Mammary epithelial cell (primary cell): ENCODE results near the gene BCORL1.

Experiments used
- EZH2 ChIP-seq: IDR thresholded peaks from 2 replicates; pipeline ENCODE4 v1.6.1; 2012; ENCODE audit warnings: low read length, inconsistent platforms, borderline replicate concordance
- TF ChIP-seq, protein P1 (sequence below), 2 donors: IDR thresholded peaks in 1 of 2; conservative IDR thresholded peaks in 1 of 2; 2 replicates each; pipeline ENCODE4 v1.5.1; 2011 to 2012; ENCODE audit warnings: inconsistent platforms in 2 of 2, low read length in 2 of 2, mild to moderate bottlenecking in 2 of 2, control low read depth in 1 of 2, low read depth in 1 of 2; ENCODE audit not compliant: insufficient read depth in 1 of 2; ENCODE audit errors: extremely low read depth in 1 of 2

DNA sequence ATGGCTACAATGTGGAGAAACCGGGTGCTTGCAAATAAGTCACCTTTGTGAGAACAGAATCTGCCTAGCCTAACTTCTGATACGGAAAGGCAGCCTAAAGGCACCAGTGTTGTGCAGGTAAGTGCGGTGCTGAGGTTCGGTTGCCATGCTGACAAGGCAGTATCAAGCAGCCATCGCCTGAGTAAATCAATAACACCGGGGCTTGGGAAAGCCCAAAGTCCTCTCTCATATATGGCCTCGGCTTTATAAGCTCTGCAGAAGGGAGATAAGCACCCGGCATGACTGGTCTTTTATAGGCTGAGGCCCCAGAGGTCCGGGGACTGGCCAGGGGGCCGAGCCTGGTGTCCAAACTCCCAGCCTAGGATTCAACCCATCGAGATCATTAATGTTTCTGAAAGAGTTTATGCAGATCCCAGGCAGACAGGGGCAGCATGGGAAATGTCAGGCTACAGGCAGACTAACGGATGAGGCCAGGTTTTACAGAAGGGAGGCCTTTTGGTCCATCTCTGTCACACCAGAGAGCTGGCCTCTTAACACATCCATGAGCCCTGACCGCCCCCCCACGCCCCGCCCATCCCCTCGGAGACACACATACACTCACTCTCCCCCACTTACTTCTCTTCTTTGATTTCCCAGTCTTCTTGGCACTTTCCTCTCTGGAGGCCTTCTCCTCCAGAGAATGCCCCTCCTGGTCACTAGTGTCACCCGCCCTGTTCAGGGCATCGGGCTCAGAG, 89.3 kb downstream of the BCORL1 start:
- TF ChIP-seq, protein P1, sequence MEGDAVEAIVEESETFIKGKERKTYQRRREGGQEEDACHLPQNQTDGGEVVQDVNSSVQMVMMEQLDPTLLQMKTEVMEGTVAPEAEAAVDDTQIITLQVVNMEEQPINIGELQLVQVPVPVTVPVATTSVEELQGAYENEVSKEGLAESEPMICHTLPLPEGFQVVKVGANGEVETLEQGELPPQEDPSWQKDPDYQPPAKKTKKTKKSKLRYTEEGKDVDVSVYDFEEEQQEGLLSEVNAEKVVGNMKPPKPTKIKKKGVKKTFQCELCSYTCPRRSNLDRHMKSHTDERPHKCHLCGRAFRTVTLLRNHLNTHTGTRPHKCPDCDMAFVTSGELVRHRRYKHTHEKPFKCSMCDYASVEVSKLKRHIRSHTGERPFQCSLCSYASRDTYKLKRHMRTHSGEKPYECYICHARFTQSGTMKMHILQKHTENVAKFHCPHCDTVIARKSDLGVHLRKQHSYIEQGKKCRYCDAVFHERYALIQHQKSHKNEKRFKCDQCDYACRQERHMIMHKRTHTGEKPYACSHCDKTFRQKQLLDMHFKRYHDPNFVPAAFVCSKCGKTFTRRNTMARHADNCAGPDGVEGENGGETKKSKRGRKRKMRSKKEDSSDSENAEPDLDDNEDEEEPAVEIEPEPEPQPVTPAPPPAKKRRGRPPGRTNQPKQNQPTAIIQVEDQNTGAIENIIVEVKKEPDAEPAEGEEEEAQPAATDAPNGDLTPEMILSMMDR (conservative IDR thresholded peaks at IDR 0.05 in 1 of 2, IDR thresholded peaks at IDR 0.05 in 1 of 2; ENCODE audit: extremely low read depth in 1 of 2, insufficient read depth in 1 of 2, low read depth in 1 of 2, low read length in 2 of 2), result no peak
- no peak for TF ChIP-seq EZH2
